HG02678 (cell line): ENCODE measurements around the gene OR5T2.
"Not testable (repeated sequence)": the region's sequence is repeated elsewhere in the genome, so short reads cannot be mapped to it uniquely, and the experiment has no call there.

ENCODE experiments used
- ATAC-seq: cut with Tn5 transposase; IDR thresholded peaks from one replicate; pipeline ENCODE4 v1.9.1; 2021; ENCODE audit warnings: mild to moderate bottlenecking, moderate library complexity; ENCODE audit not compliant: unreplicated experiment

The OR5T2 gene

DNA sequence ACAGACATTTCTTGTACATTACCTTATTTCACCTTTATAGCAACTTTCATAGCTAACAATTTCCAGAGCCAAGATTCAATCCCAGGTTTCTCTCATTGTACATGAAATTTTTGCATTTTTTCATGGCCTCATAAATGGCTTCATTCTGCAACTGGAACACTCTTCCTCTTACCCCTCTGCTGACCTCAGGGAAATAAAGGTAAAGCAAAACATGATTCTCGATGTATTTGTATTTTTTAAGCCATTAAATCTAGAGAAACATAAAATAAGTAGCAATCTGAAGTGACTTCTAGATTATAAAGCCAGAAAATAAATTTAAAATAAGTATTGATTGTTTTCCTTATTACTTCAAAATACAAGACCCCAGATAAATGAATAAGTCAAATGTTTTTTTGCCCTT lies at the start of gene OR5T2:
TSS of gene OR5T2 (minus strand) at position 101 of the 400 bp plus-strand sequence. CDS start 1,193 bp downstream, outside the sequence.
- no peak for ATAC-seq

DNA sequence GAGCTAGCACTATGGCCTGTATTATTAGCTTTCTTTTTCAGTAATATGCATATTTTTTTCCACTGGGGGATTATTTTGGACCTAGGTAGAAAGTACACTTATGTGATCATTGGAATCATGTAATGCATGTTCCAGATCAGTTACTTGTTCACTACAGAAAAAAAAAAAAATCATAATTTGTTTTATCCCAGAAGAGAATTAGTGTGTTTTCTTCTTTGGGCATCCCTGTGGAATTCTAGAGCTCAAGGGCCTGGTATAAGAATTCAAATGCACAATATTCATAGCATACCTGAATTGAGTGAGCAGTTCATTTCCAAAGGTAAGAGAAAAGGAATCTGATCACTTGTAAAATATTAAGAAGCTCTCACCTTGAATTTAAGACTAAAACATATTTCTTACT lies 39.8 kb upstream of the OR5T2 start, which contains the start of gene OR5T1:
TSS of gene OR5T1 (plus strand) at position 301 of the 400 bp plus-strand sequence. CDS start 1,485 bp downstream, outside the sequence.
- no peak for ATAC-seq

DNA sequence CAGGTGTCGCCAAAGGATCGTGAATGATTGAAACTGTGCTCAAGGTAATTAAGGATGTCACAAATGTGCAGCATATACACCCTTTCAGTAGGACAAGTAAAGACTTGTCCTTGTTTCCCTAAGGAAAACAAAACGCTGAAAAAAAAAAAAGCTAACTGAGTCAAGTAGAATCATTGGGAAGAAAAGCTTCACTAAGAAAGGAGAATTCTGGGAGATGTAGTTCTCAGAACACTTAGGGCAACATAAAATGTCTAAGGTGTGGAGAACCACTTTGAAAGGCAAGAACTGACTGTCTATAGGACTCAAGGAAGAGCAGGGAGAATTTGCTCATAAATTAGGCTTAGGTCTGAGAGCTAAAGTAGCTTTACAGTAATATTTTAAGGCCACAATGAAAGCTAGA lies 37.0 kb upstream of the OR5T2 start:
- no peak for ATAC-seq

DNA sequence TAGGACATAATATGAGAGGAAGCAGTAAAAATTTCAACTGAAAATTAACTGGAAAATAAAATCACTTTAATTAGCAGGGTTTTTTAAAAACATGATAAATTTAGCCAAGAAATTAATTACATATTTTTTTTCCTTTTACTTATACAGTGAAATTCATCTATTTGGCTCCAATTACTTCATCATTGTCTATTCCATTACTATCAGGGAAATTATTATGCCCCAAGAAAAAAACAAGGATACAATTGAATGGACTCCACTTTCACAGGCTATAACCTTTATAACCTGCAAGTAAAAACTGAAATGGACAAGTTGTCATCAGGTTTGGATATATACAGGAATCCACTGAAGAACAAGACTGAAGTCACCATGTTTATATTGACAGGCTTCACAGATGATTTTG lies 17.9 kb upstream of the OR5T2 start, which contains the start of gene OR5T3:
TSS of gene OR5T3 (plus strand) at position 301 of the 400 bp plus-strand sequence. CDS start at position 301, 0 bp downstream.
- no peak for ATAC-seq

DNA sequence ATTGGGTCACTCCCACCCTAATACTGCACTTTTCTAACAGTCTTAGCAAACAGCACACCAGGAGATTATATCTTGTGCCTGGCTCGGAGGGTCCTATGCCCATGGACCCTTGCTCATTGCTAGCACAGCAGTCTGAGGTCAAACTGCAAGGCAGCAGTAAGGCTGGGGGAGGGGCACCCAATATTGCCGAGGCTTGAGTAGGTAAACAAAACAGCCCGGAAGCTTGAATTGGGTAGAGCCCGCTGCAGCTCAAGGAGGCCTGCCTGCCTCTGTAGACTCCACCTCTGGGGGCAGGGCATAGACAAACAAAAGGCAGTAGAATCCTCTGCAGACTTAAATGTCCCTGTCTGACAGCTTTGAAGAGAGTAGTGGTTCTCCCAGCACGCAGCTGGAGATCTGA lies 14.3 kb downstream of the OR5T2 start:
- ATAC-seq = not testable (repeated sequence)

DNA sequence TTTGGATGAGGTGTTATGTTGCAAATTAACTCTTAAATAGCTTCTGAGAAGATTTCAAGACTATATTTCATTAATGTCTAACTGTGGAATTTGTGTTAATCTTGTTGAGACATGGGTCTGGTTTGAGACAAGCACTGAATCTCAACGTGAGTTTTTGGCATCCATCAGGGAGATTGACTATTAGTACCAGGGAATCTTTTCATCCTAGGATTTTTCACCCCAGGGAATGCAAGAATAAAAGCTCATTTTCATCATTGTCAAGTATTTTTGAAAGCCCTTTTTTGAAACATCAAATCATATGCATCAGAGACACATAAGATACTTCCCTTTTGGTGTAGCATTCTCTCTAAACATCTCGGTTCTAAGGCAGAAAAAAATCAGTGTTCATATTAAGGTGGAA lies 19.5 kb downstream of the OR5T2 start:
- no peak for ATAC-seq

DNA sequence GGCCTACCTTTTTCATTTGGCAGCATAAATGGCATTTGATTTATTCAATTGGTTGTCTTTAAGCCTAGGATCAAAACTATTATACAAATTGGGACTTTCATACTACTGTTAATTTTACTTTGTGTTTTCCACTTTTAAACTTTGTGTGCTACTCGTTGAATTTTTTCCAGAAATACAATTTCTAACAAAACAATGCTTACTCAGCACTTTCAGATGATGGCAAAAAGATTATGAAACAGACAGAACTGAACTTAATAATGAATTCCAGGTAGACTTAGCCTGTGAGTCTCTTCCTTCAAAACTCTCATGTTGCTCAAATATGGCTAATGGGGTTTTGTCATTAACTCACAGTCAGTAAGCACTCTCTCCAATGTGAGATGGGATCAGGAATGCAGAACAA lies 26.3 kb downstream of the OR5T2 start:
- ATAC-seq = no peak

DNA sequence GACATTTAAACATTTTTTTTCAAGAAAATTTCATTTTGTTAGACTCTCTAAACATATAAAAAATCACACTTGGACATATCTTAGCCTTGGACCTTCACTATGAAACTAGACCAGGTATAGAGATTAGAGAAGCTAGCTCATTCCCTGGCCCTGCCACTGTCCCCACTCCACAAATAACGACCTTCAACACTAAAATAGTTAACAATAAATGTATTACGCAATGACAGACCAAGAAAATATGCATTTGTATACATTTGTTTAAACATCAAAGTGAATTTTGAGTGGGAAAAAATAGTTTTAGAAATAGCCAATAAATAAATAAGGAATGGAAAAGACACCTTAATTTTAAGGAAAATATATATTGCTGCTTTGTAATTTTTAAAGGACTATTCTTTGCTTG lies 36.7 kb downstream of the OR5T2 start:
- ATAC-seq = no peak

DNA sequence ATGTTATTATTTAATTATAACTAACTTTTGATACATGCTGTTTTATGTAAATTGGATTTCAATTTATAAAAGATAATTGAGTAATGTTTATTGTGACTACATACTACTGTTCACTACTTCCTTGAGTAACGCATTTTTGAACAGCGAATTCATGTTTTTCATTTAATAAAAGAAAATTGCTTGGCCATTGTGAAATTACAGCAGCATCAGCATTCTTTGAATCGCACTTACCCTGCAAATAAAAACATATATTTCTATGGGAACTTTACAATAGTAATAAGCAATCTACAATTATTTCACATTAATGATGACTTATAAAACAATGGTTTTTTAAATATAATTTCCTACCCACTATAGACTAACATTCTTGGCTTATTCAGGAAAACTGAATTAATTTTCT lies 37.4 kb downstream of the OR5T2 start:
- no peak for ATAC-seq

DNA sequence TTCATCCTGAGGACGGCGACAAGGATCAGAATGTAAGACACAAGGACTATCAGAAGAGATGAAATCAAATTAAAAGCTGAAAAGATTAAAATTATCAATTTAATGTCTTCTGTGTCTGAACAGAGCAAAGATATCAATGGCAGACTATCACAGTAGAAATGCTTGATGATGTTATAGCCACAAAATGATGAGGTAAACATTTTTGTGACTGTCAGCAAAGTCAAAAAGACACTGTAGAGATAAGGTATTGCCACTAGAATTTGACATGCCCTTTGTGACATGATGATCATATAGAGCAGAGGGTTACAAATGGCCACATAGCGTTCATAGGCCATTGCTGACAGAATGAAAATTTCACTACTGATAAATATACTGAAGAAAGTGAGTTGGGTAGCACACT lies 45.5 kb downstream of the OR5T2 start:
- no peak for ATAC-seq

DNA sequence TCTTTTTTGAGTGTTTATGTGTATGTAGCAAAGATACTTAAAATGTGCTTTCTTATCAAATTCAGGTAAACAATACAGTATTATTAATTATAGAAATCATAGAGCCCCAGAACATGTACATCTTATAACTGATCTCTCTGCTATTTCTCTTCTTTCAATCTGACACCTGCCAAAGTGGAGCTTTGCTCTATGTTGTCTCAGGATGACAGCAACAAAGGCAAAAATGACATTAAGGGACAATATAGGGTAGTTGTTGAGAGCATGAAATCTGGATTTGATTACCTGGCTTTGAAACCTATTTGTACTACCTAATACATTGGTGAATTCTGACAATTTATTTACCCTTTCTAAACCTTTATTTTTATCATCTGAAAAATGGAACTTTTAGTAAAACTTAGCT lies 50.6 kb downstream of the OR5T2 start:
- no peak for ATAC-seq
